Epithelial cell of prostate (primary cell): ENCODE measurements around the gene PRELID1.

Source experiments
- DNase-seq: peaks from one replicate; pipeline ENCODE4 v3.0.0-alpha.2; 2011; ENCODE audit warnings: low read depth, low spot score
- H3K27ac ChIP-seq: fragments of 450-650 bp; 2 replicates; pipeline ENCODE4 v1.5.1; 2017; ENCODE audit warnings: mild to moderate bottlenecking

PRELID1 gene

GRCh38 chr5:177311723-177312648 is 8.4 kb downstream of the PRELID1 start, which contains the start of gene MXD3:
Gene MXD3 (minus strand): TSS chr5:177311898. CDS start chr5:177311830, 68 bp downstream.
- H3K27ac ChIP-seq, result no peak within 1 kb of the TSS
- no peak for DNase-seq

- DNase-seq, result no peak
- no peak overlapping the region for H3K27ac ChIP-seq
Observed at GRCh38 chr5:177312649-177313181, 9.1 kb downstream of the PRELID1 start.

- H3K27ac ChIP-seq, result no peak overlapping the region
Observed at GRCh38 chr5:177313561-177314259, 10.1 kb downstream of the PRELID1 start.

GRCh38 chr5:177314376-177315342 is 11.1 kb downstream of the PRELID1 start:
- H3K27ac ChIP-seq, result no peak overlapping the region
- DNase-seq, result no peak

More at GRCh38 chr5:177313561-177314259, 10.1 kb downstream of the PRELID1 start:
- no peak for DNase-seq

- H3K27ac ChIP-seq, result no peak overlapping the region
Observed at GRCh38 chr5:177315411-177315810, 11.8 kb downstream of the PRELID1 start.

GRCh38 chr5:177316005-177316404 is 12.4 kb downstream of the PRELID1 start:
- no peak overlapping the region for H3K27ac ChIP-seq
- DNase-seq, result no peak

More at GRCh38 chr5:177315411-177315810, 11.8 kb downstream of the PRELID1 start:
- DNase-seq, result no peak

- no peak overlapping the region for H3K27ac ChIP-seq
- DNase-seq, result no peak
Observed at GRCh38 chr5:177317959-177318377, 14.4 kb downstream of the PRELID1 start.

GRCh38 chr5:177319913-177320588 is 16.5 kb downstream of the PRELID1 start:
- DNase-seq, result no peak
- no peak overlapping the region for H3K27ac ChIP-seq

GRCh38 chr5:177320879-177321278 is 17.3 kb downstream of the PRELID1 start:
- H3K27ac ChIP-seq, result no peak overlapping the region
- no peak for DNase-seq

GRCh38 chr5:177325868-177326381 is 22.3 kb downstream of the PRELID1 start:
- H3K27ac ChIP-seq, result no peak overlapping the region
- DNase-seq, result no peak

GRCh38 chr5:177327539-177328522 is 24.2 kb downstream of the PRELID1 start:
- no peak for DNase-seq
- H3K27ac ChIP-seq, result no peak overlapping the region

- no peak for DNase-seq
- no peak overlapping the region for H3K27ac ChIP-seq
Observed at GRCh38 chr5:177328545-177329231, 25.1 kb downstream of the PRELID1 start.

GRCh38 chr5:177329883-177330282 is 26.3 kb downstream of the PRELID1 start:
- no peak for DNase-seq
- H3K27ac ChIP-seq, result no peak overlapping the region

- no peak overlapping the region for H3K27ac ChIP-seq
- DNase-seq, result no peak
Observed at GRCh38 chr5:177330991-177331842, 27.6 kb downstream of the PRELID1 start.

- no peak overlapping the region for H3K27ac ChIP-seq
- no peak for DNase-seq
Observed at GRCh38 chr5:177332031-177332895, 28.7 kb downstream of the PRELID1 start.
